ENCODE measurements around the gene ATP5F1D. TPM values are rescaled to one million over a fixed set of nuclear protein-coding genes. Genes with fewer than 3 reads are reported as not detected.

Gene ATP5F1D
- polyA plus RNA-seq, 4 donors, result 56.5 to 155 (median 92.1) TPM

DNA sequence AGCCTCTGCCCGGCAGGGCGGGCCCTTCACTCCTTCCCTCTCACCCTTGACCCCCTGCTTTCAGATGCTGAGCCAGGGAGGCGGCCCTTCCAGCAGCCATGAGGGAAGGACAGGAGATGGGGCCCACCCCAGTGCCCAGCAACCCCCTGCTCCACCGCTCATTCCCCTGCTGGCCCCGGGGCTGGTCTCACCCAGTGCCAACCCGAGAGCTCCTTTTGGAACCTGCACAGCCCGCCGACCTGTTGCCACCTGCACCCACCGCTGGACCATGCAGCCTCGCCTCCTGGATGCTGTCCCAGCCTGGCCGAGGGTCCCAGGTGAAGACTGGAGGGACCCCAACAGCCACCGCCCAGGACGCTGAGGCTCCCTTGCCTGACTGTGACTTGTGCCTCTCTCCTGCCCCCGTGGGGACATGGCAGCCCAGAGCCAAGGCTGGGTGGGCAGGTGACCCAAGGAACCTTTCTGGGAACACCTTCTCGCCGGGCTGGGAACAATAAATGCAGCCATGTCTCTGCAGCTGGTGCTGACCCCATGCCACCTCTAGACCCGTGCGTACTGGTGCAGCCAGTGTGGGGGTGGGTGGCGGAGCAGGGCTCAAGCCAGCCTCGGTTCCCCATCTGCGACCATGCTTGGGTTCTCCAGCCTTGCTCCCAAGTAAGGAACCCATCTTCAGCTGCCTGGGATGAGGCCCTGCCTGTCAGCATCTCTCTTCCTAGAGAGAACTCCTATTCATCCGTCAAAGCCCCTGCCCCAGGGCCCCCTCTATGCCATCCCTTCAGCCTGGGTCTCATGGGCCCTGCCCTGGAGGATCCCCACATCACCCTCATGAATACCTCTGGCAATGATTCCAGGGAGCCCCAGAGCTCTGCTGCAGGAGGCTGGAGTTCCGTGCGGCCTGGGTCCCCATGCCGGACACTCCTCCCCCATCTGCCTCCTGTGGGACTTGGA, 37.4 kb downstream of the ATP5F1D start:
- DNase-seq (ENCODE audit: low read depth in 4 of 4, low spot score in 3 of 4), result no peak

GRCh38 chr19:1279782-1280341, 38.3 kb downstream of the ATP5F1D start:
- DNase-seq (ENCODE audit: low read depth in 4 of 4, low spot score in 3 of 4), result no peak

DNA sequence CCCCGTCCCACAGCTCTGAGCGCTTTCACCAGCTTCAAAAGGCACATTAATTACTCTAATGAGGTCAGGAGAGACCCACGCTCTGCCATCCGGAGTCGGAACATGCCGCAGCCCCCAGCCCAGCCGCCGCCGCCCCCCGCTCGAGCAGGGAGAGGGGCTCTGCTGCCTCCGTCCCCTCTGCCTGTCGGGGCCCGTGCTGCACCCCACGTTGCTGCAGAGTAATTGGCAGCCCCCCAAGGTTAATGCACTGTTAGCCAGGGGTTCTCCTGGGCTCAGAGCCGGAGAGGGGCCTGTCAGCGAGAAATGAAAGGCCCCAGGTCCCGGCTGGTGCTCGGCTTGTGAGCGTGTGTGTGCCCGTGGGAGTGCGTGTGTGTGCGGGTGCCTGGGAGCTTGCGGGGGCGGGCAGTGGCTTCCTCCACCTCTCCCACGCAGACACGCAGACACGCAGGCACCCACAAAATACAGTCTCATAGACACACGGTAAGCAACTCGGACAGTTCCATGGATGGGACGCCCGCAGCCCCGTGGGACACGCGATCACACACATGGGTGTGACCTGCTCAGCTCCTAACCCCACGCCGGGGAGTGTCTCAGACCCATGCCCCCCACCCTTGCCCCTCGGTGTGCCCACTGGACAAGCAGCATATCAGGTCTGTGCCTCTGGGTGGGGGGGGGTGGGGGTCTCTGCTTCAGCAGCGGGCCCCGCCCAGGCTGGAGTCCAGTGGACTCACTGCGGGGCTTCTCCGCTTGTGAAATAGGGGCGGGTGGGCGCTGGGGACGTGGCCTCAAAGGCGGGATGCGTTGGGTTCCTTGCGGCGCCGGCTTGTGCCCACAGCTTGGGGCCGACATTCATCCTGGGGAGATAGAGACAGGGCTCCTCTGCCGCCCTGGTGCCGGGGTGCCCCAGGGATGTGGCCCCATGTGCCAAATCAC, 39.4 kb downstream of the ATP5F1D start:
- no peak for DNase-seq (ENCODE audit: low read depth in 4 of 4, low spot score in 3 of 4)

GRCh38 chr19:1281569-1282287, 40.2 kb downstream of the ATP5F1D start:
- no peak for DNase-seq (ENCODE audit: low read depth in 4 of 4, low spot score in 3 of 4)

GRCh38 chr19:1282588-1283206, 41.1 kb downstream of the ATP5F1D start:
- DNase-seq (ENCODE audit: low read depth in 4 of 4, low spot score in 3 of 4), result no peak

DNA sequence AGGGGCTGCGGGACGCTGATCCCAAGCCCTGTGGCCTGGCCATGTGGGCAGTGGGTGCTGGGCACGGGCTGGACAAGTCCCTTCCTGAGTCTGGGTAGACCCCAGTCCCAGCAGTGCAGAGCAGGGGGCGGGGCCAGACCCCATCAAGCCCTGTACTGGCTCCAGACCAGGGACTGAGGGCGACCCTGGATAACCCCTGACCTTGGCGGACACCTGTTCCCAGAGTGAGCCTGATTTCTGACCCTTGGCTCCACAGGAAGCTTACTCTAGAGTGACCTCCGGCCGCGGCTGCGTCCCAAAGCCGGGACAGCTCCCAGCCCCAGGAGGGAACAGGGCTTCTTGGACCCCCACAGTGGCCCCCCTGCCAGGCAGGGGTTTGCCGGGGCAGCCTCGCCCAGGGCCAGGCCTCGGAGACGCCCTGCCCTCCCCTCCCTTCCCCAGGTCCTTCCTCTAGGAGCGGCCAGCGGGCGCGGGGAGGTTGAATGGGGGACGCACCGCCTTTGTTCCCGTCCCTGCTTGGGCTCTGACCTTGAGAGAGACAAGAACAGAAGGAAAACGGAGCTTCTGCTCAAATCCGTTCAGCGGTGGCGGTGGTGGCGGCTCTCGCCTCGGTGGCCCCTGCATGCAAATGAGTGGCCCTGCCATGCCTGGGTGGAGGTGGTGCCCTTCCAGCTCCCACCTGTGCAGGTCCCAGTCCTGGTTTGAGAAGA, 41.8 kb downstream of the ATP5F1D start:
- no peak for DNase-seq (ENCODE audit: low read depth in 4 of 4, low spot score in 3 of 4)

DNA sequence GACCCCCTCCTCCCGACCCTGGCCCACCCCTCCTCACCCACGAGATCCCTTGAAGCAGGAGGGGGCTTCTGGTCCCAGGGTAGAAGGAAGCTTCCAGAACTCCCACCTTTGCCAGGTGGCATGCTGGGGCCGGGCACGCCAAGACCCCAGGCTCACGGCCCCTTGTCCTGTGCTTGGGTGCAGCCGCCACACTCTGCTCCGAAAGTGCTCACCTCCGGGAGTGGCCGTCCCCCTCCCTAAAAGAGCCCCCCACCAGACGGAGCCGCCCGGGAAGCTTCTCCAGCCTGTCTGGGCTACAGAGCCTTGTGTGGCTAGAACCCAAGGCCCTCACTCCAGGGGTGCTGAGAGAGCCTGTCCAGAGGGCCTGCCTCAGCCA, 42.4 kb downstream of the ATP5F1D start:
- DNase-seq (ENCODE audit: low read depth in 4 of 4, low spot score in 3 of 4), result no peak

GRCh38 chr19:1284293-1284978, 42.9 kb downstream of the ATP5F1D start:
- DNase-seq (ENCODE audit: low read depth in 4 of 4, low spot score in 3 of 4), result no peak

DNA sequence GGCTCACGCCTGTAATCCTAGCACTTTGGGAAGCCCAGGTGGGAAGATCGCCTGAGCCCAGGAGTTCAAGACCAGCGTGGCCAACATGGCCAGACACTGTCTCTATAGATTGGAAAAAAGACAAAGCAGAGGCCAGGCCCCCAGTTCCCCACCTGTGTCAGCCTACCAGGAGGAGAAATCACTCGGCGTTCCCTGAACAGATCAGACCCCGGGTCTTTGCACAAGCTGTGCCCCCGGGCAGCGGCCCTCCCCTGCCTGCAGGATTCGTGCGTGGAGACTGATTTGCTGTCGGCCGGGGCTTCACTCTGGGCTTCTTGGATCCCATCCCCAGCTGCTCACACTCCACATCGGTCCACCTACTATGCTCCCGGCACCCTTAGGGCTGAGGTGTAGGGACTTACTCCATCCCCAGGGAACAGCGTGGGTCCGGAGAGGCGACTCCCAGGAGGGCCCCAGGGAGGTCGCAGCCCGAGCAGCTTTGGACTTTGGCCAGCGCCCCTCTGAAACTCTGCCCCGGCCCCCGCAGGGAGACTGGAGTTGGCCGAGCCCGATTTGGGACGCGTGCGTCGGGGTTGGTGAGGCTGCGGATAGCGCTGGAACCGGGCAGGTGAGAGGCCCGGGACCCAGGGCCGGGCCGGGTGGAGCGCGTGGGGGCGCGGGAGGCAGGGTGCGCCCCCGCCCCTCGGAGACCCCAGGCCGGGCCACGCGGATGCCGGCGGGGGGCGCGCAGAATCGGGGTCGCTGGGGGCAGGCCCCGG, 43.6 kb downstream of the ATP5F1D start:
- no peak for DNase-seq (ENCODE audit: low read depth in 4 of 4, low spot score in 3 of 4)

DNA sequence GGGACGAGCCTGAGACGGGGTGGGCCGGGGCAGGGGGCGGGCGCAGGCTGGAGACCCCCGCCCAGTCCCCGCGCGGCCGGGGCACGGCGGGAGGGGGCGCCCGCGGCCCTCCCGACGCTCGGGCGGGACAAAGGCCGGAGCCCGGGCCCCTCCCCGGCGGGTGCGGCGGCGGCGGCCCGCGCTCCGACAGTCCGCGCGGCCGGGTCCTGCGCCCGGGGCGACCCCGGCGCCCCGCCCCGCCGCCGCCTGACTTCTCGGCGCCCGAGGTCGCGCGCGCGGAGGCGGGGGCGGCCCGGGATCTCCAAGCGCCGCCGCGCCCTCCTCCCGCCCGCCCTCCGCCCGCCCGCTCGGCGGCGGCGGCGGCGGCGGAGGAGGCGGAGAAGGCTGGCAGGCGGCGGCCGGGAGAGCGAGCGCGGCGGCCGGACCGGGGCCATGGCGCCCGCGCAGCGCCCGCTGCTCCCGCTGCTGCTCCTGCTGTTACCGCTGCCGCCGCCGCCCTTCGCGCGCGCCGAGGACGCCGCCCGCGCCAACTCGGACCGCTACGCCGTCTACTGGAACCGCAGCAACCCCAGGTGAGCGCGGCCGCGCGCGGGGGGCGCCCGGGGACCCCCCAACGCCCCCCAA, 44.3 kb downstream of the ATP5F1D start, which contains the start of gene EFNA2:
EFNA2 (plus strand) TSS at position 137 of the 624 bp plus-strand sequence; CDS start at position 433, 296 bp downstream.
- DNase-seq (ENCODE audit: low read depth in 4 of 4, low spot score in 3 of 4), result no peak

GRCh38 chr19:1286487-1287353, 45.2 kb downstream of the ATP5F1D start:
- no peak for DNase-seq (ENCODE audit: low read depth in 4 of 4, low spot score in 3 of 4)

DNA sequence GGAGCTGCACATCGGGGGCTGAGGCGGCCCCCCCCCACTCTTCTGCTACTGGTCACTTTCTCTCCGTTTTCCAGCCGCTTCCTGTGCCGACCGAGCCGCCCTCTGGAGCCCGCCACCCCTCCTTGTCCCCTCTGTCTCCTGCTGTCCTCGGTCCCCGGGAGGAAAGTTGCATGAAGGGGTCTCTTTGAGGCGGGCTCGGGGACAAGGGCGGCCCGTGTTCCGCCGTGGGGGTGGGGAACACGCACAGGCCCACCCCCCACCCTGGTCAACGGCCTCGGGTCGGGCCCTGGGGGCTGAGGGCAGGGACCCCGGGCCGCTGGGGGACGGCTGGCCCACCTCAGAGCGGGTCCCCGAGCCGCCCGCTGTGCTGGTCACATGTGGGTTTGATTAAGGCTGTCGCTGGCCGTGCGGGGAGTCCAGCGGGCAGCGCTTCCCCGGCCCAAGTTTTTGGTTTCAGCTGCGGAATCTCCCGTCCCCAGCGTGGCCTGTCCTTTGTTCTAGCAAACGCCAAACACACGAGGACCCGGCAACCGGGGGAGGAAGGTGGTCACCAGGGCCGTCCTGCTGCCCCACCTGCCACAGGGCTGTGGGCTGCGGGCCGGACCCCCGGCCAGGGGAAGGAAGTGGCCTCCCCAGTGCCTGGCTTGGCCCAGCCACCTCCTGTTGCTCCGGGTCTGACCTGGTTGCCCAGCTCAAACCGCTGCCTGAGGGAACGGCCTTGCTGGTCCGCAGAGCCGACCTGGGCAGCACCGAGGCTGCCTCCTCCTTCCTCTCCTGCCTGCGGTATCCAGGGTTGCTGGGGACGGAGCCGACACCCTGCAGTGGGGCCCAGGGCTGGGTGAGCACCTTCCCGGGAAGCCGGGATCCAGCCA, 46.0 kb downstream of the ATP5F1D start:
- no peak for DNase-seq (ENCODE audit: low read depth in 4 of 4, low spot score in 3 of 4)

GRCh38 chr19:1288226-1288612, 46.7 kb downstream of the ATP5F1D start:
- no peak for DNase-seq (ENCODE audit: low read depth in 4 of 4, low spot score in 3 of 4)

DNA sequence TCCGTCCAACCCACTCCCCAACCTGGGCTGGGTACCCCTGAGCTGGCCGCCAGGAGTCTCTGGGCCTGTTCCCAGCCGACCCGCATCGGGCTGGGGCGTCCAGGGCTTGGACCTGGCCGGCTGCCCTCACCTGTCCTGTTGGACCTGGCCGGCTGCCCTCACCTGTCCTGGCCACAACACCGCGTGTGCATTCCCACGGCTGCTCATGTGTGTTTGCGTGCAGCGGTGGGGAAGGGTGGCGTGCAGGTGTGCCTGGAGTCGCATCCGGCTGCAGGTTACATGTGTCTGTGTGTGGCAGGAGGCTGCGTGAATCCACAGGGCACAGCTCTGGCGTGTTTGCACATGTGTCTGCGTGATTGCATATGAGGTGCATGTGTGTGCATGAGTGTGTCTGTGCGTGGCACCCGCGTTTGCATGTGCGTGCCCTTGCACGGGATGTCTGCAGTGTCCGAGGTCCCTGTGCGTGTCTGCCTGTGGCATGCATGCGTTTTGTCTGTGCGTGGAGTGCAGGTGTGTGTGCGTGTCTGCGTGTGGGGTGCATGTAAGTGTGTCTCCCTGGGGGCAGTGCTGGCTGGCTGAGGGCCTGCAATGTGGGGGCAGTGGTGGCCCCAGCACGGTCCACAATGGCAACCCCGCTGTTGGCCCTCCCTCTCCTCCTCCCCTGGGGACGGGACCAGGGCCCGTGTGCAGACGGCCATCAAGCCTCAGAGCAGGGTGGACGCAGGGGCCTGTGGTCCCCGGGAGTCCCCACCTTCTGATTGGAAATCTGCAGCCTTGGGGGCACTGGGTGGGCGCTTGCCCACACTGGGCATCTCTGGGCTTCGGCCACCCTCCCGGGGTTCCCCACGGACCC, 47.5 kb downstream of the ATP5F1D start:
- no peak for DNase-seq (ENCODE audit: low read depth in 4 of 4, low spot score in 3 of 4)

GRCh38 chr19:1289686-1290025, 48.1 kb downstream of the ATP5F1D start:
- no peak for DNase-seq (ENCODE audit: low read depth in 4 of 4, low spot score in 3 of 4)
